KMS-11 (cell line): ENCODE data around the gene LRRC28.

ENCODE experiments used
- H2AFZ ChIP-seq: fragments of 200-600 bp; sonication (generic); 2 replicates; pipeline ENCODE4 v1.6.1; 2016; ENCODE audit warnings: antibody characterized with exemption, mixed run types, low read depth
- H3K27ac ChIP-seq: fragments of 200-600 bp; sonication (generic); 2 replicates; pipeline ENCODE4 v1.6.1; 2016; ENCODE audit warnings: mild to moderate bottlenecking, mixed run types
- H3K27me3 ChIP-seq: fragments of 200-600 bp; sonication (generic); 2 replicates; pipeline ENCODE4 v1.6.1; 2017; ENCODE audit warnings: mild to moderate bottlenecking, low read depth, mixed run types, moderate library complexity; ENCODE audit not compliant: insufficient read depth
- H3K36me3 ChIP-seq: fragments of 200-600 bp; sonication (generic); 2 replicates; pipeline ENCODE4 v1.6.1; 2017; ENCODE audit warnings: mild to moderate bottlenecking, mixed run types; ENCODE audit not compliant: insufficient read depth
- H3K4me1 ChIP-seq: fragments of 200-600 bp; sonication (generic); 2 replicates; pipeline ENCODE4 v1.6.1; 2016; ENCODE audit warnings: mild to moderate bottlenecking, low read depth, mixed run types; ENCODE audit not compliant: poor library complexity, severe bottlenecking
- H3K4me2 ChIP-seq: fragments of 200-600 bp; sonication (generic); 2 replicates; pipeline ENCODE4 v1.7.0; 2016; ENCODE audit warnings: mild to moderate bottlenecking, mixed run types
- H3K4me3 ChIP-seq: fragments of 200-600 bp; sonication (generic); IDR thresholded peaks from 2 replicates; pipeline ENCODE4 v1.6.1; 2017; ENCODE audit warnings: low read depth, low read length, mixed read lengths; ENCODE audit not compliant: insufficient read depth
- H3K79me2 ChIP-seq: fragments of 200-600 bp; sonication (generic); 2 replicates; pipeline ENCODE4 v1.6.1; 2016; ENCODE audit warnings: low read depth, mixed run types; ENCODE audit not compliant: insufficient read depth
- H3K9ac ChIP-seq: fragments of 200-600 bp; sonication (generic); 2 replicates; pipeline ENCODE4 v1.6.1; 2016; ENCODE audit warnings: mild to moderate bottlenecking, mixed run types
- H4K20me1 ChIP-seq: fragments of 200-600 bp; sonication (generic); 2 replicates; pipeline ENCODE4 v1.6.1; 2016; ENCODE audit warnings: mild to moderate bottlenecking, mixed run types; ENCODE audit not compliant: insufficient read depth
- TF ChIP-seq, protein P1 (sequence below): fragments of 200-600 bp; sonication (generic); conservative IDR thresholded peaks from 2 replicates; pipeline ENCODE4 v1.6.1; 2017; ENCODE audit warnings: low read depth, mild to moderate bottlenecking, antibody characterized with exemption, low read length, moderate library complexity, mixed read lengths

Gene LRRC28

GRCh38 chr15:99385005-99385669 lies 133.9 kb downstream of the LRRC28 start:
- no peak overlapping the region for H3K27ac ChIP-seq

DNA sequence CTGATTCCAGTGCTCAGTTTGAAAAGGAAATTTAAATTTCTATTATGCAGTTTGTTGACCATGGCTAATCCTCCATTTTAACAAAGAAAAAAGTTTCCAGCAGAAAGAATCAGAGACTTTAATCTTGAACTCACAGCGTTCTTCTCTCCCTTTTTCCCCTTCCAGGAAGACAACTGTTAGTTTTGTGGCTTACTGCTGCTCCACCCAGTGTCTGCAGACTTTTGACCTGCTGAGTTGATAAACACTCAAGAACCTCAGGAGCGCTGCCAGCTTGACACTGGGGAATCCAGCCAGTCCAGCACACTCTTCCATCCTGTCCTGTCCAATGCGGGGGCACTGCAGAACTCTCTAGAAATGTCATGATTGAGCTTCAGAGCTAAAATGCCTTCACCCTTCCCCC lies 134.6 kb downstream of the LRRC28 start:
- Histone ChIP-seq H3K9ac (no peak overlapping the region), H2AFZ (no peak overlapping the region), H3K27ac (no peak overlapping the region), H3K27me3 (no peaks in the 10 kb centered on the region), H3K79me2 (no peaks in the 10 kb centered on the region), H4K20me1 (no peaks in the 10 kb centered on the region), H3K36me3 (no peaks in the 10 kb centered on the region), H3K4me1 (no peaks in the 10 kb centered on the region), H3K4me2 (no peak overlapping the region), H3K4me3 (no peak overlapping the region)
- TF ChIP-seq, protein P1, sequence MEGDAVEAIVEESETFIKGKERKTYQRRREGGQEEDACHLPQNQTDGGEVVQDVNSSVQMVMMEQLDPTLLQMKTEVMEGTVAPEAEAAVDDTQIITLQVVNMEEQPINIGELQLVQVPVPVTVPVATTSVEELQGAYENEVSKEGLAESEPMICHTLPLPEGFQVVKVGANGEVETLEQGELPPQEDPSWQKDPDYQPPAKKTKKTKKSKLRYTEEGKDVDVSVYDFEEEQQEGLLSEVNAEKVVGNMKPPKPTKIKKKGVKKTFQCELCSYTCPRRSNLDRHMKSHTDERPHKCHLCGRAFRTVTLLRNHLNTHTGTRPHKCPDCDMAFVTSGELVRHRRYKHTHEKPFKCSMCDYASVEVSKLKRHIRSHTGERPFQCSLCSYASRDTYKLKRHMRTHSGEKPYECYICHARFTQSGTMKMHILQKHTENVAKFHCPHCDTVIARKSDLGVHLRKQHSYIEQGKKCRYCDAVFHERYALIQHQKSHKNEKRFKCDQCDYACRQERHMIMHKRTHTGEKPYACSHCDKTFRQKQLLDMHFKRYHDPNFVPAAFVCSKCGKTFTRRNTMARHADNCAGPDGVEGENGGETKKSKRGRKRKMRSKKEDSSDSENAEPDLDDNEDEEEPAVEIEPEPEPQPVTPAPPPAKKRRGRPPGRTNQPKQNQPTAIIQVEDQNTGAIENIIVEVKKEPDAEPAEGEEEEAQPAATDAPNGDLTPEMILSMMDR, result no peak

More at GRCh38 chr15:99385005-99385669, 133.9 kb downstream of the LRRC28 start:
- Histone ChIP-seq H2AFZ (no peak overlapping the region), H3K79me2 (no peaks in the 10 kb centered on the region), H3K36me3 (no peaks in the 10 kb centered on the region), H3K4me2 (no peak overlapping the region), H3K9ac (no peak overlapping the region), H3K27me3 (no peaks in the 10 kb centered on the region), H4K20me1 (no peaks in the 10 kb centered on the region), H3K4me1 (no peaks in the 10 kb centered on the region), H3K4me3 (no peak overlapping the region)
- TF ChIP-seq, protein P1, result no peak

- H3K27me3 ChIP-seq, result no peaks in the 10 kb centered on the region
- no peak overlapping the region for H3K4me3 ChIP-seq
- TF ChIP-seq, protein P1, result no peak
- H3K27ac ChIP-seq, result no peak overlapping the region
- no peak overlapping the region for H2AFZ ChIP-seq
- H3K79me2 ChIP-seq, result no peaks in the 10 kb centered on the region
- no peaks in the 10 kb centered on the region for H3K4me1 ChIP-seq
- H3K36me3 ChIP-seq, result no peaks in the 10 kb centered on the region
- H3K9ac ChIP-seq, result no peak overlapping the region
- H4K20me1 ChIP-seq, result no peaks in the 10 kb centered on the region
- no peak overlapping the region for H3K4me2 ChIP-seq
Measured at GRCh38 chr15:99386391-99386790, 135.1 kb downstream of the LRRC28 start.

DNA sequence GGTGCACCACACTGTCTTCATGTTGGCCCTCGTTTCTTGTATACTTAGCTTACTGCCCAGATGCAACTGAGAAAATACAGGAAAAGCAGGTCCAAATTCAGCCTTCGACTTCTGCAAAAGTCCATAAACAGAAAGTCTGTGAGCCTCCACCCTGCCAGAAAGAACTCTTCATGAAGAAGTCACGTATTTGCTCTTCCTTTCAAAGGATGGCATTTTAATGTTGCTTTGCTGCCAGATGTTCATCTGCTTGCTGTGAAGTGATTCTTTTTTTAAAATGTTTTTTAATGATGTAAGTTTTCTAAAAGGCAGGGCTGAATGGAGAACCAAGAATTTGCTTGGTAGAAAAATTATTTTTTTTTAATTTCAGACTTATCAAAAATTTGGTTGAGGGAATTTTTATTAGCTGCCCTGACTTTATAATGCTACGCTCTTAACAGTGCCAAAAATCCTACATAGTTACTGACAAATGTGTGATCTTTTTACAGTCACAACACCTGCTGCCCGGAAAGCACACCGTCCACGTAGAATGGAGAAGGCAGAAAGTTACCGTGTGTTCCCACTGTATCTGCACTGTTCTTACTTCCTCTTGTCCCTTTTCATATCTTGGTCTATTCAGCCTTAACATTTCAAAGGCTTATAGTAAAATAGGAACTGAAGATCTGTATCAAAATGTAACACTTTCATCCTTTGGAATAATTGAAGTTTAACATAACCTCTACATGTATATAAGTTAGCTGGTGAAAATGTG lies 136.3 kb downstream of the LRRC28 start:
- no peaks in the 10 kb centered on the region for H3K27me3 ChIP-seq
- no peaks in the 10 kb centered on the region for H3K36me3 ChIP-seq
- no peak overlapping the region for H3K27ac ChIP-seq
- H4K20me1 ChIP-seq, result no peaks in the 10 kb centered on the region
- TF ChIP-seq, protein P1, result no peak
- no peak overlapping the region for H3K4me2 ChIP-seq
- no peak overlapping the region for H3K9ac ChIP-seq
- no peaks in the 10 kb centered on the region for H3K79me2 ChIP-seq
- H3K4me3 ChIP-seq, result no peak overlapping the region
- no peaks in the 10 kb centered on the region for H3K4me1 ChIP-seq
- no peak overlapping the region for H2AFZ ChIP-seq
